RKO (cell line): ENCODE results near the gene ACADL.

ENCODE experiments used
- DNase-seq: peaks from one replicate; pipeline ENCODE4 v3.0.0-alpha.2; 2016; ENCODE audit warnings: low spot score

ACADL gene

DNA sequence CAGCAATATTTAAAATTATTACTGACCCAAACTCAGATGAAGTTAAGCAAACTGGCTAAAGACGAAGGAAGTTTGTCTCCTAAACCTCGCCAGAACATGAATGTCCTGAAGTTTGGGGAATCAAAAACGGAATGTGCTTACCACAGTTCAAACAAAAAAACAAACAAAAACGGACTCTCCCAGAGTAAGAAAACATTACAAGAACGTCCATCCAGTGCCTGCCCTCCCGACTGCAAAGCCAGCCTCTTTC, 55.1 kb downstream of the ACADL start:
- no peak for DNase-seq

DNA sequence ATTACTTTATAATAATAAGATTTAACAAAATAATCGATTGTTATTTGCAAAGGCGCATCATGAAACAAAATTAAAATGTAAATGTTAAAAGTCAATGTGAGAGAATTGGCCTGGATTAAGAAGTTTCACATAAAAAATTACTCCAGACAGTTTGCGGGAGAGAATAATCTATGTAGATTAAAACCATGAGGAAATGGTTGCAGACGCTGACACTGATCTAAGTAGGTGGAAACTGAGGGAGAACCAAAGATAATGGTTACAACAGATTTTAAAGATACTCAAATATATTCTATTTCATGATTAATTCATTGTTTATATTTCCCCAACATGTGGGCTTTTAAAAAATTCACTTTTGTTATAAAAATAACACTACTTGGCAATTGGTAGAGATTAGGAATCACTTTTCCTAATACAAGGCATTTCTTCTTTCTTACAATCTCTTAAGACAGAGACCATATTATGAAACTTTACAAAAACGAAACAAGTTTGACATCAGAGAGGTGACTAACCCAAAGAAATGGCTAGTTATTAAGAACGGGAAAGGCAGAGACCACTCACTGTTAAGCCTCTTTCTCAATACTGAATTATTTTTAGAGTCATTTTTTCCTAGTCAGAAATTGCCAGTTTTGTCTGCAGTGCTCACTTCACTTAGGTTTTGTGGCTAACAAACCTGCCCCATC, 55.6 kb downstream of the ACADL start:
- peak; percentile 86 for DNase-seq

DNA sequence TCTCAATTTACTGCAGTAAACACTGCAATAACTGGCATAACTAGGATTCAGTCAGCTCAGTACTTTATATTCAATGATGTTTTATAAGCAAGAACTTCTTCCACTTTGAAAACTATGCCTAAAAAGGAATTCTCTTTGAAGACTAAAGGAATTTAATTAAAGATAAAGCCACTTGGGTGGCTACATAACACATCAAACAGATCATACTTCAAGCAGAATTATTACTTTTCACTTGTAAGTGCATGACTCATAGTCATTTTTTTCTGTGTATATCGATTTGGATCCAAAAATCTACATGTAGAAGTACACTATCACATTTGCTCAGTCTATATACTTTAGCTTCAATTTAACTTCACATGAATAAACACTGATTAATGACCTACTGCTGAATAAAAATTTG, 58.0 kb downstream of the ACADL start:
- no peak for DNase-seq

DNA sequence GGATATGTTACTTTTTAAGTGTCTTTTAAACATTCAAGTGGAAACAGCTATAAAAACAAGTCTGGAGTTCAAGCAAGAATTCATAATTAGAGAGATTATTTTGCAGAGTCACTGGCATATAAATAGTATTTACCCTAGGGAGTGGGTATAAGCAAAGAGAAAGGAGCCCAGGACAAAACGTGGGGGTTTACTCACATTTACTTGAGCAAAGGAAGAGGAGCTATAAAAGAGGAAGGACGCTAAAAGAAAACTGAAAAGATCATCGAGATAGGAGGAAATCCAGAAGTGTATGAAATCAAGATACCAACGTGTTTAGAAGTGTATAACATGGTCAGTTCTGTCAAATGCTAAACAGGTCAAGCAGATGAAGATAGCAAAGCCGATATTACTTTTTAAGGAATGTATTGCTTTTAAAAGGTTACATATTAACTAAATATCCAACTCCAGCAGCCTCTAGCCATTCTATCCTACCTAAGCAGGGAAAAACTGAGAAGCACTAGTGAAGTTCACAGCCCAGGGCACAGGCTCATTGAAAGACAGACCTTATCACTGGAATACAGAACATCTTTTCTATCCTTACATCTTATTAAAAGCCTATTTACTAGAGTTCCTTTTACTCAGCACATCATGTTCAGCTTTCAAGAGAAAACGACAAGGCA, 62.7 kb downstream of the ACADL start:
- DNase-seq, result no peak

DNA sequence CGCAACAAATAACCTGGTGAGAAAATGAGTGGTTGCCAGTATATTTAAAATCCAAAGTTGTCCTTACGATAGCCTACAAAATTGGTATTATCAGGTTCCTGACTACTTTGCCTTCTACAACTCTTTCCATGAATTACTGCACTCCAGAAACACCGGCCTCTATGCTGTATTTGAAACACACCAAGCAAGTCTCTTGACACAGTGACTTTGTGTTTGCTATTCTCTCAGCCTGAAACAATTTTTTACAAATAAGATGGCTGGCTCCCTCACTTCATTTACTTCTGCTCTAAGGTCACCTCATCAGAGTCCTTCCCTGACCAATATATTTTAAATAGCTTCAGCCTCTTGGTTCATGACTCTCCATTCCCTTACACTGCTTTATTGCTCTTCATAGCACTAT, 66.2 kb downstream of the ACADL start:
- DNase-seq, result no peak

DNA sequence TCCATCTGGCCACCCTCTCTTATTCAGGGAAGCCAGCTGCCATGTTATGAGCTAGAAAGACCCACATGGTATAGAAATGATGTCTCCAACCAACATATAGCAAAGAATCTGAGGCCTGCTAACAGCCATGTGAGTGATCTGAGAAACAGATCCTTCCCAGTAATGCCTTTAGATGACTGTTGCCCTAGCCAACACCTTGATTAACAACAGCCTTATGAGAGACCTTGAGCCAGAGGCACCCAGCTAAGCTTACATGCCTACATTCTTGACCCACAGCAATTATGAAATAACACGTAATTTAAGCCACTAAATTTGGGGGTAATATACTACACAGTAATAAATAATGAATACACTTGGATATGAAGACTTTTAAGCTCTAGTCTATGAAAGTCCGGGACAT, 67.0 kb downstream of the ACADL start:
- no peak for DNase-seq

DNA sequence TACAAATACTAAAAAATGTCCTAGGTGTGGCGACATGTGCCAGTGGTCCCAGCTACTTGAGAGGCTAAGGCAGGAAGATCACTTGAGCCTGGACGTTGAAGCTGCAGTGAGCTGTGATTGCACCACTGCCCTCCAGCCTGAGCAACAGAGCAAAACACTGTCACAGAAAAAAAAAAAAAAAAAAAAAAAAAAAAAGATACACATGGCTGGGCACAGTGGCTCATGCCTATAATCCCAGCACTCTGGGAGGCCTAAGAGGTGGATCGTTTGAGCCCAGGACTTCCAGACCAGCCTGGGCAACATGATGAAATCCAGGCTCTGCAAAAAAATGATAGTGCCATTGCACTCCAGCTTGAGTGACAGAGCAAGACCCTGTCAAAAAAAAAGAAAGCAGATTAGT, 67.7 kb downstream of the ACADL start:
- DNase-seq, result no peak

DNA sequence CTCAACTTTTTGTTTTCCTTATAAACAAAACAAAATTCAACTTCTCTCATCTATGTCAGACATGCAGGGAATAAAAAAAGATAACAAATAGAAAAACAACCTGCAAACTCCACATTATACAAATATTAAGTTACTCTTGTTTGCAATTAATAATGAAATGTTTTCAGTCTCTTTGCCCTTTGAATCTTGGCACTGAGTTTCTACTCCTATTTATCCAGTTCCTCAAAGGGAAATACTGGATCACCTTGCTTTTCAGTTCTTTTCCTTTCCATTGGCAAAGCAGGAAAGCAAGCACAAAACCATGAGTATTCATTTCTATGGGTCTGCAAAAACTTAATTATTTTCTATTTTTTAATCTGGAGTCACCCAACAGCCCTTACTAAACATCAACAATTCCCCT, 77.6 kb downstream of the ACADL start:
- DNase-seq, result no peak
